Heart right ventricle (tissue), 16 donors: ENCODE results near the gene KCMF1. TPM values are rescaled to one million over a fixed set of nuclear protein-coding genes. Genes with fewer than 3 reads are reported as not detected.
A peak's percentile ranks its signal among the peaks of the same experiment; 100 is the strongest.

Experiments used
- ATAC-seq, 8 donors: fragments of 200-7000 bp; cut with Tn5 transposase; one replicate each; pipeline ENCODE4 v1.9.1; 2020; ENCODE audit warnings: mild to moderate bottlenecking in 8 of 8, moderate library complexity in 8 of 8, moderate number of reproducible peaks in 1 of 8
- DNase-seq, 2 donors: peaks; one replicate each; pipeline ENCODE4 v3.0.0-alpha.2; 2020
- H3K27ac ChIP-seq, 10 donors: fragments of 200-600 bp; sonication (generic) in 2 of 10; one replicate each; pipeline versions ENCODE4 v1.5.0 to v1.8.0; 2020 to 2022; ENCODE audit warnings: mild to moderate bottlenecking in 3 of 10
- H3K27me3 ChIP-seq, 7 donors: fragments of 200-600 bp; one replicate each; pipeline ENCODE4 v1.8.0; 2021 to 2022; ENCODE audit warnings: mild to moderate bottlenecking in 2 of 7
- H3K36me3 ChIP-seq, 9 donors: fragments of 200-600 bp; sonication (generic) in 1 of 9; one replicate each; pipeline versions ENCODE4 v1.5.0 to v1.8.0; 2020 to 2022; ENCODE audit warnings: mild to moderate bottlenecking in 2 of 9
- H3K4me1 ChIP-seq, 9 donors: fragments of 200-600 bp; sonication (generic) in 1 of 9; one replicate each; pipeline versions ENCODE4 v1.5.0 to v1.8.0; 2020 to 2022; ENCODE audit warnings: mild to moderate bottlenecking in 4 of 9
- H3K4me3 ChIP-seq, 10 donors: fragments of 200-600 bp; sonication (generic) in 2 of 10; one replicate each; pipeline versions ENCODE4 v1.5.0 to v1.8.0; 2020 to 2022; ENCODE audit warnings: mild to moderate bottlenecking in 7 of 10, moderate library complexity in 2 of 10
- H3K9me3 ChIP-seq, 11 donors: fragments of 200-600 bp in 10 of 11; sonication (generic) in 2 of 11; one replicate each; pipeline versions ENCODE4 v1.5.0 to v1.8.0; 2013 to 2022; ENCODE audit warnings: mild to moderate bottlenecking in 2 of 11, control low read depth in 1 of 11, moderate library complexity in 1 of 11
- CTCF ChIP-seq, 9 donors: fragments of 200-600 bp; sonication (generic) in 2 of 9; IDR thresholded peaks; one replicate each; pipeline versions ENCODE4 v1.5.0 to v1.8.0; 2021 to 2022; ENCODE audit warnings: antibody characterized with exemption in 9 of 9, mild to moderate bottlenecking in 5 of 9, moderate library complexity in 1 of 9
- WGBS, 2 donors: extraction: QIAGEN DNeasy Blood & Tissue Kit; methylation state at CpG; one replicate each; pipeline ENCODE4 v1.1.7; 2013; ENCODE audit warnings: inconsistent platforms in 1 of 2; 5-methylcytosine and 5-hydroxymethylcytosine counted together
- intact Hi-C, 10 donors: fragments of 100-400 bp; cut with DNase I; formaldehyde crosslinking; loops; one replicate each; pipeline versions ENCODE4 v1.11.1 to v1.14.2; 2022
- polyA plus RNA-seq, 2 donors: library from polyadenylated mRNA; stranded (reverse); fragments of 200-250 nt; gene quantifications; one replicate each; pipeline ENCODE4 v1.2.3, GENCODE V29; 2013
- total RNA-seq, 10 donors: library from RNA; stranded (reverse); fragmentation: NEBNext Ultra II Directional in 3 of 10; extraction: Animal tissue kit (Norgen Biotek cat#: 25700) in 3 of 10; gene quantifications; one replicate each; pipeline versions ENCODE4 v1.2.1 to v1.2.4, GENCODE V29; 2021 to 2023
- donor health status: Arrhythmogenic right ventricular cardiomyopathy.
- donor health status: ischemic (EF 13 %, LVEDD 7.1; RV severe dilation, severe dysfunction).
- donor health status: healthy with polysubstance abuse.
- donor health status: DM: no; HTN: yes; CAD: no.
- donor health status: DM: no; HTN: no; CAD: no.
- donor health status: ischemic (EF 25% LVEDD 6.9; RV normal size, moderate dysfunction).
- donor health status: ischemic (EF 25% LVEDD 5.7; RV mildly dilated, moderate dysfunction).
- donor health status: healthy.
- donor health status: DM: yes; HTN: yes; CAD: no.
- donor health status: Ischemic cardiomyopathy.
- donor health status: ischemic (EF 35%, LVEDD 5.7; RV mildly dilated, moderate dysfunction).
- donor health status: nonischemic (EF 11% LVEDD 7.7; RV severe dilation, severe dysfunction).
- donor health status: DM: yes; HTN: yes; CAD: no.
- donor health status: PGD.
- donor health status: ischemic (EF 29% LVEDD 5.4; RV normal size, mild dysfunction).
- donor health status: nonischemic (EF 23%, LVEDD 6.1; RV moderate dilation, normal function).

KCMF1 gene
- total and polyA plus RNA-seq, 12 donors: 6.9 to 89.5 (median 79.8) TPM

- intact Hi-C loops: no loop called here
- no peak for TF ChIP-seq CTCF (IDR thresholded peaks at IDR 0.05)
- peak in 2 of 8 donors; percentile 16 to 29 for ATAC-seq
- no peak for DNase-seq
- Histone ChIP-seq H3K4me3 (no peak overlapping the region), H3K4me1 (peaks cover 0 to 16% (median 0%) of the 10 kb centered on the region in 9 donors), H3K9me3 (no peaks in the 10 kb centered on the region), H3K27ac (peak overlapping the region in 1 of 10 donors; percentile 68), H3K27me3 (no peaks in the 10 kb centered on the region), H3K36me3 (no peaks in the 10 kb centered on the region)
- 76 to 80% methylated on average over 12 of the region's 12 CpGs for whole genome bisulfite sequencing, 2 donors
Observed at GRCh38 chr2:84946204-84947009, 24.6 kb upstream of the KCMF1 start.

- no peaks in the 10 kb centered on the region for H3K9me3 ChIP-seq
- no peak for DNase-seq
- peak overlapping the region in 1 of 10 donors; percentile 68 for H3K27ac ChIP-seq
- no peak for TF ChIP-seq CTCF (IDR thresholded peaks at IDR 0.05)
- H3K4me3 ChIP-seq: no peak overlapping the region
- no peaks in the 10 kb centered on the region for H3K36me3 ChIP-seq
- no peaks in the 10 kb centered on the region for H3K27me3 ChIP-seq
- ATAC-seq: no peak
- intact Hi-C loops: no loop called here
- WGBS, 2 donors: 85 to 86% methylated on average over 10 of the region's 10 CpGs
- H3K4me1 ChIP-seq: peaks cover 0 to 16% (median 0%) of the 10 kb centered on the region in 9 donors
Observed at GRCh38 chr2:84947010-84947593, 23.9 kb upstream of the KCMF1 start.

GRCh38 chr2:84953535-84953934 is 17.4 kb upstream of the KCMF1 start:
- 77 to 79% methylated on average over 3 of the region's 3 CpGs for WGBS, 2 donors
- Histone ChIP-seq H3K4me3 (no peak overlapping the region), H3K4me1 (peaks cover 0 to 10% (median 4%) of the 10 kb centered on the region in 9 donors), H3K27me3 (no peaks in the 10 kb centered on the region), H3K27ac (no peak overlapping the region), H3K36me3 (no peaks in the 10 kb centered on the region), H3K9me3 (no peaks in the 10 kb centered on the region)
- TF ChIP-seq CTCF (IDR thresholded peaks at IDR 0.05): no peak
- DNase-seq (no peak), ATAC-seq (no peak)
- intact Hi-C loops: no loop called here

- intact Hi-C loops: no loop called here
- WGBS, 2 donors: 92 to 93% methylated on average over 6 of the region's 6 CpGs
- peaks cover 0 to 12% (median 4%) of the 10 kb centered on the region in 9 donors for H3K4me1 ChIP-seq
Observed at GRCh38 chr2:84954329-84954728, 16.6 kb upstream of the KCMF1 start.

More at GRCh38 chr2:84954329-84954728, 16.6 kb upstream of the KCMF1 start:
- no peaks in the 10 kb centered on the region for H3K36me3 ChIP-seq
- no peaks in the 10 kb centered on the region for H3K9me3 ChIP-seq
- DNase-seq: no peak
- no peak for TF ChIP-seq CTCF (IDR thresholded peaks at IDR 0.05)
- no peaks in the 10 kb centered on the region for H3K27me3 ChIP-seq
- H3K27ac ChIP-seq: no peak overlapping the region
- no peak overlapping the region for H3K4me3 ChIP-seq
- ATAC-seq: no peak
